Tibial nerve (tissue), 3 donors: ENCODE results near the gene VSIG10.

Source experiments
- CTCF ChIP-seq, 5 experiments: fragments of 200-600 bp in 3 of 5; fragments of 450-650 bp in 2 of 5; sonication (generic) in 3 of 5; IDR thresholded peaks; one replicate each; pipeline ENCODE4 v1.5.1; 2016 to 2019; ENCODE audit warnings: antibody characterized with exemption in 5 of 5, mild to moderate bottlenecking in 3 of 5, moderate library complexity in 2 of 5
- POLR2A ChIP-seq, 2 donors: fragments of 450-650 bp; IDR thresholded peaks; one replicate each; pipeline ENCODE4 v1.6.1; 2017; ENCODE audit warnings: antibody characterized with exemption in 2 of 2, mild to moderate bottlenecking in 2 of 2, moderate library complexity in 2 of 2

- TF ChIP-seq CTCF (IDR thresholded peaks at IDR 0.05) (no peak), POLR2A (IDR thresholded peaks at IDR 0.05) (no peak)
Measured at GRCh38 chr12:118145798-118146156, 42.0 kb upstream of the VSIG10 start.
